GM23248 (cell line): ENCODE data around the gene LRRC38.

ENCODE experiments used
- EZH2 ChIP-seq: fragments of 200-600 bp; sonication (generic); IDR thresholded peaks from 2 replicates; pipeline ENCODE4 v1.6.1; 2018; ENCODE audit warnings: antibody characterized with exemption, mild to moderate bottlenecking; ENCODE audit not compliant: insufficient read depth, poor library complexity, severe bottlenecking
- EZH2phosphoT487 ChIP-seq: fragments of 200-600 bp; sonication (generic); IDR thresholded peaks from 2 replicates; pipeline ENCODE4 v1.6.1; 2018; ENCODE audit warnings: antibody characterized with exemption, moderate library complexity, mild to moderate bottlenecking, low read depth; ENCODE audit not compliant: insufficient read depth

- TF ChIP-seq EZH2 (no peak), EZH2phosphoT487 (no peak)
Observed at GRCh38 chr1:13528320-13528719, 14.5 kb upstream of the LRRC38 start.
